IgD-negative memory B cell (primary cell): ENCODE results near the gene STAMBP. TPM values are rescaled to one million over a fixed set of nuclear protein-coding genes. Genes with fewer than 3 reads are reported as not detected.
"Not testable (repeated sequence)": the region's sequence is repeated elsewhere in the genome, so short reads cannot be mapped to it uniquely, and the experiment has no call there.

Experiments
- H3K27ac Mint-ChIP-seq, 3 donors: one replicate each; pipeline ENCODE4 v1.8.0; 2020 to 2022; ENCODE audit warnings: mild to moderate bottlenecking in 3 of 3, mixed read lengths in 3 of 3, moderate library complexity in 1 of 3
- H3K27me3 Mint-ChIP-seq: one replicate; pipeline ENCODE4 v1.8.0; 2021; ENCODE audit warnings: mixed read lengths
- H3K36me3 Mint-ChIP-seq: one replicate; pipeline ENCODE4 v1.8.0; 2020; ENCODE audit warnings: mild to moderate bottlenecking, mixed read lengths
- H3K4me1 Mint-ChIP-seq, 3 donors: one replicate each; pipeline ENCODE4 v1.8.0; 2020 to 2022; ENCODE audit warnings: mixed read lengths in 3 of 3, mild to moderate bottlenecking in 1 of 3
- H3K4me3 Mint-ChIP-seq, 4 donors: one replicate each; pipeline ENCODE4 v1.8.0; 2020 to 2022; ENCODE audit warnings: mild to moderate bottlenecking in 4 of 4, mixed read lengths in 4 of 4, moderate library complexity in 3 of 4
- H3K9me3 Mint-ChIP-seq, 3 donors: one replicate each; pipeline ENCODE4 v1.8.0; 2020 to 2021; ENCODE audit warnings: mixed read lengths in 3 of 3, mild to moderate bottlenecking in 1 of 3
- polyA plus RNA-seq: library from polyadenylated mRNA; unstranded; fragments of 300-500 nt; fragmentation: Illumina TruSeq; gene quantifications from one replicate; pipeline ENCODE4 v1.2.3, GENCODE V29; 2021

Gene STAMBP
- polyA plus RNA-seq, 1 donor from 2014 or later: 50.0 TPM

DNA sequence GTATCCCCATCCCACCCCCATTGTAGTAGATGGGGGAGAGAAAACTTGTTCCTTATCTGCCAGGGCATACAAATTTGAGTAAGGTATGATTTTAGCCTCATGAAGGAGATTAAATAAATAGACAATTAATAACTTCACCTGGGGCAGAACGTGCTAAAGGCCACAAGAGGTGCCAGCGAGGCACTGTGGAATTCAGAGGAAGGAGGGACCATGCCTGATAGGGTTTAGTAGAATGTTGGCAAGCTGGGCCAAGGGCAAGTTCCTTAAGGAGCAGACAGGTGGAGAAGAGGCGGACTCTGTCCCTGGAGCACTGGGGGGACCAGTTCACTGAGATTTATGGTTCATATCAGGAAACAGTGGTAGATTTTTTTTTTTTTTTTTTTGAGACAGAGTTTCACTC, 22.5 kb downstream of the STAMBP start:
- peaks cover 3 to 7% (median 6%) of the 10 kb centered on the region in 3 donors for H3K4me1 Mint-ChIP-seq
- H3K27ac Mint-ChIP-seq: no peak overlapping the region
- H3K27me3 Mint-ChIP-seq: no peaks in the 10 kb centered on the region
- peaks cover 22% of the 10 kb centered on the region for H3K36me3 Mint-ChIP-seq
- H3K9me3 Mint-ChIP-seq: peaks cover 0 to 2% (median 0%) of the 10 kb centered on the region in 3 donors
- no peak overlapping the region for H3K4me3 Mint-ChIP-seq

DNA sequence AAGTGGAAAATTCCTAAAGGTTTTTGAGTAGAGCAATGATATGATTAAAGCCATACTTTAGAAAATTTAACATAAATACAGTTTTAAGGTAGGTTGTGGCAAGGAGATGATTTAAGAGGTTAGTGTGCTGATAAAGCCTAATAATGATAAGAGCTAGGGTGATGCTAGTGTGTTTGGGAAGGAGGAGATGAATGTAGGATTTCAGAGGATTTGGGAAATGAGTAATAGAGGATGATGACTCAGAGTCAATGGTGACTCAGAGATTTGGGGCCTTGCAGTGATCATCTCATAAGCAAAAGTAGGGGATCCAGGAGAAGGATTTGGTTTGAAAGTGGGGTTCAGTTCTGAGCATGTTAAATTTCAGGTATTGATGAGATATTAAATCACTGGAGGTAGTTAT, 23.3 kb downstream of the STAMBP start:
- H3K36me3 Mint-ChIP-seq: peaks cover 22% of the 10 kb centered on the region
- no peak overlapping the region for H3K4me3 Mint-ChIP-seq
- H3K27ac Mint-ChIP-seq: no peak overlapping the region
- no peaks in the 10 kb centered on the region for H3K27me3 Mint-ChIP-seq
- peaks cover 0 to 2% (median 0%) of the 10 kb centered on the region in 3 donors for H3K9me3 Mint-ChIP-seq
- H3K4me1 Mint-ChIP-seq: peaks cover 9 to 15% (median 14%) of the 10 kb centered on the region in 3 donors

DNA sequence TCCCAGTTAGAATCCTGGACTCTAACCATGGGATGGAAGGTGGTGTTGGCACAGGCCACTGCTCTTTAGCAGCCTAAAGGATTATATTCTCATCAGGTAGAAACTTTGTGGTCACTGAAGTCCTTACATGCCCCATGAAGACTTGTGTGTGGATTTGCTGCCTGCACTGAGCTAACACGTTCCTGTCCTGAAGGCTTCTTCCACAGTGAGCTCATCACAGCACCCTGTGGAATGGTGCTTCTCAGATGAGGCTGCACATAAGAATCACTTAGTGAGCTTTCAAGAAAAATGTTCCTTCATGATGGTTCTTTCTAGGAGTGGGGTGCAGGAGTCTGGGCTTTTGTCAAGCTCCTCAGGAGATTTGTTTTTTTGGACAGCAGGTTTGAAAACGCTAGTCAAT, 26.8 kb downstream of the STAMBP start:
- H3K27me3 Mint-ChIP-seq: no peaks in the 10 kb centered on the region
- H3K4me1 Mint-ChIP-seq: peaks cover 9 to 19% (median 15%) of the 10 kb centered on the region in 3 donors
- H3K4me3 Mint-ChIP-seq: no peak overlapping the region
- peaks cover 0 to 2% (median 0%) of the 10 kb centered on the region in 3 donors for H3K9me3 Mint-ChIP-seq
- H3K27ac Mint-ChIP-seq: no peak overlapping the region
- peaks cover 20% of the 10 kb centered on the region for H3K36me3 Mint-ChIP-seq

DNA sequence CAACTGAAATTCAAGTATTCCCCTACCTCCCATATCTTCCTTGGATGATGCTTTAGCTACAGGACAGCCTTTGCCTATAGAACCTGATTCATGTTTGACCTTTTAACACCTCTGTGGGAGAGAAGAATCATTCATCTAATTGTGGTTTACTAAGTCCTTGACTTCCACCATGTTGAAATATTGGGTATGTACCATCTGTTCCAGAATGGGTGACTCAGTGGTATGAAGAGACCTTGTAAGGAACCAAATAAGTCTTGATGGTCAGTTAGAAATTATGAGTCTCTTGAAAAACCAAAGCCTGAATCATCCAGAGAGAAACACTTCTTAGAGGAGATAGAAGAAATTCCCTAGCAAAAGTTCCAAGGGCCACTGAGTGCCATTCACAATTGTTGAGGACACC, 27.5 kb downstream of the STAMBP start:
- Mint-ChIP-seq H3K4me1 (peaks cover 9 to 19% (median 15%) of the 10 kb centered on the region in 3 donors), H3K27me3 (no peaks in the 10 kb centered on the region), H3K36me3 (peaks cover 25% of the 10 kb centered on the region), H3K27ac (no peak overlapping the region), H3K9me3 (peaks cover 0 to 2% (median 0%) of the 10 kb centered on the region in 3 donors), H3K4me3 (no peak overlapping the region)

DNA sequence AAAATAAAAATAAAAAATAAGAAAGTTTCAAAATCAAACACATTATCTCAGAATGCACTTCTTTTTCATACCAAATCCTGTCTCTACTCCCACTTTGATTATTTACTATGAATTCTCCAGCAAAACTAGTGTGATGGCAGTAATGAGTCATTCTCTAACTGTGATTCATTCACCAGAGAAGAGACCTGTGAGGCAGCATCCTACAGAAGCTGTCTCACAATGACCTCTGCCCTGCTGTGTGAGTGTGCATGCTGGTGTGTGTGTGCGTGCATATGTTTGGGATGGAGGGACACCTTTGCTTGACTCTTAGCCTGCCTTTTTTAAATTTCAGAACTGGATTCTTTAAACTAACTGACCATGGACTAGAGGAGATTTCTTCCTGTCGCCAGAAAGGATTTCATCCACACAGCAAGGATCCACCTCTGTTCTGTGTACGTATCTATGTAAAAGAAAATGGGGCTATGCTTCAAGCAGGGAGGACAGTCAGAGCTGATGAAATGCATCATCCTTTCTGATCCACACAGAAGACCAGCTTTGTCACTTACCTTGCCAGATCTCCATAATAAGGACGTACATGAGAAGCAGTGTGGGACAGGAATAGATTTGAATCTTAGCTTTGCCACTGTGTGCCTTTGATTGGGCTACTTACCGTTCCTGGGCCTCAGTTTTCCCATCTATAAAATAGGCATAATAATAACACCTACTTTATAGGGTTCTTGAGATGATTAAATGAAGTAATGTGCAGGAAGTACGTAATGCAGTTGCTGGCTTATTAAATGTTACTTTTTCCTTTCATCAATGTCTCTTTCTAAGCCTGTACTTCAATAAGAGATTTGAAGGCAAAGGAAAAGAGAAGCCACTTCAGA, 31.2 kb downstream of the STAMBP start:
- H3K36me3 Mint-ChIP-seq: peaks cover 28% of the 10 kb centered on the region
- H3K9me3 Mint-ChIP-seq: peaks cover 0 to 2% (median 0%) of the 10 kb centered on the region in 3 donors
- H3K4me3 Mint-ChIP-seq: no peak overlapping the region

DNA sequence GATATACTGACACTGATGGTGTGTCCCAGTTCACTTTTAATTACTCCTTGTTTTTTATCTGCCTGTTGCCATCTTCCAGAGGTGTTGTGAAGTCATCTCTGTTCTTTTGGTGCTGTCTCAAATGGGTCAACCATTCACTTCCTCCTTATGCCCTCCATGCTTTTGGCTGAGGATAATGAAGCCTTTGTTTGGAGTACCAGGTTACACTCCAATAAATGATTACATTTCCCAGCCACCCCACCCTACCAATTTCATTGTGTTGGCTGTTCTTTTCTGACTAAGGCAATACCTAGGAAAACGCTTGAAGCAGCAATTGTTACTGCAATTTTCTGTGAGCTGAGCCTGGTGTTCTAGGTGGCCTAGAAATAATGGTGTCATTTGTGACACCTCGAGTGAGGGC, 34.2 kb downstream of the STAMBP start:
- H3K27ac Mint-ChIP-seq: no peak overlapping the region
- H3K4me1 Mint-ChIP-seq: no peaks in the 10 kb centered on the region
- H3K36me3 Mint-ChIP-seq: peaks cover 20% of the 10 kb centered on the region
- H3K4me3 Mint-ChIP-seq: no peak overlapping the region
- H3K9me3 Mint-ChIP-seq: no peaks in the 10 kb centered on the region
- H3K27me3 Mint-ChIP-seq: no peaks in the 10 kb centered on the region

More for the DNA sequence above, 31.2 kb downstream of the STAMBP start:
- H3K27ac Mint-ChIP-seq: no peak overlapping the region
- H3K27me3 Mint-ChIP-seq: no peaks in the 10 kb centered on the region
- peaks cover 9 to 19% (median 15%) of the 10 kb centered on the region in 3 donors for H3K4me1 Mint-ChIP-seq

DNA sequence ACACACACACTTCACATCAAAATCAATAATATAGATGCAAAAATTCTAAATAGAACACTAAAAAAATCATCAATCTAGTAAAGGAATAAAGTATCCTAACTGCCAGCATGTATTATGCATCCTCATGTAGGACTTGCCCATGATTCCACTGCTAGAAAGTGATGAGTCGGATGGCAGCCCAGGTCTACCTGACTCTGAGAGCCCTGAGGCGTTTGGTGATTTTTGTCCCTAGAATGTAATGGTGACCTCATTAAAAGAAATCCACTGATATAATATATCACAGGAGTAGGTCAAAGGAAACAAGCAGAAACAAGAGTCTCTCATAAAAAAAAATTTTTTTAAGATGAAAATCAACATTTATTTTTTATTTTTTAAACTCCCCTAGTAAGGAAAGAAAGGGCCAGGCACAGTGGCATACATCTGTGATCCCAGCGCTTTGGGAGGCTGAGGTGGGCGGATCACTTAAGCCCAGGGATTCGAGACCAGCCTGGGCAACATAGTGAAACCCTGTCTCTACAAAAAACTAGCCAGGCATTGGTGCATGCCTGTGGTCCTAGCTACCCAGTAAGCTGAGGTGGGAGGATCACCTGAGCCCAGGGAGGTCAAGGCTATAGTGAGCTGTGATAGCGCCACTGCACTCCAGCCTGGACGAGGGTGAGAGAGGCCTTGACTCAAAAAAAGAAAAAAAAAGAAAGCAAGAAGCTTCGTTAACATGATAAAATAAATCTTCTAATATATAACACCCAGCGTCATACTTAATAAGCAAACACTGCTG, 39.6 kb downstream of the STAMBP start:
- Mint-ChIP-seq H3K36me3 (peaks cover 11% of the 10 kb centered on the region), H3K27ac (no peak overlapping the region)

DNA sequence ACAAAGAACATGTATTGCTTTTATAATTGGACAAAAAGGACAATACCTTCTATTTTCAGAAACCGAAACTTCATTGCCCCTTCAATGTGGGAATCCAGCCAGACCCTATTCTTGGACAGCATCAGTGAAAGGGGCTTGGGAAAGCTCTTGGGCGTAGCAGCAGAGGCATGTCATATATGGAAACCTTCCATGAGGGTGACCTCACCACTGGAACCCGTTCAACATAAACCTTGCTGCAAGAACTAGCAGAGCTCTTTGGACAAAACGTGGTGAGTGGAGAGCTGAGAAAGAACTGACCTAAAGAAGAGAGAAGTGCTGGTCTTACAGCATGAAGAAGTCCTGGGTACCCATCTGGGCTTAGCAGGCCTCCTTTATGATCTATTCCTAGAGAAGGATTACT, 41.3 kb downstream of the STAMBP start:
- Mint-ChIP-seq H3K9me3 (no peaks in the 10 kb centered on the region), H3K36me3 (peaks cover 5% of the 10 kb centered on the region), H3K27ac (no peak overlapping the region), H3K4me1 (peaks cover 0 to 1% (median 0%) of the 10 kb centered on the region in 3 donors), H3K4me3 (no peak overlapping the region), H3K27me3 (no peaks in the 10 kb centered on the region)

More for the DNA sequence above, 39.6 kb downstream of the STAMBP start:
- Mint-ChIP-seq H3K27me3 (no peaks in the 10 kb centered on the region), H3K9me3 (no peaks in the 10 kb centered on the region), H3K4me3 (no peak overlapping the region), H3K4me1 (peaks cover 0 to 1% (median 0%) of the 10 kb centered on the region in 3 donors)

DNA sequence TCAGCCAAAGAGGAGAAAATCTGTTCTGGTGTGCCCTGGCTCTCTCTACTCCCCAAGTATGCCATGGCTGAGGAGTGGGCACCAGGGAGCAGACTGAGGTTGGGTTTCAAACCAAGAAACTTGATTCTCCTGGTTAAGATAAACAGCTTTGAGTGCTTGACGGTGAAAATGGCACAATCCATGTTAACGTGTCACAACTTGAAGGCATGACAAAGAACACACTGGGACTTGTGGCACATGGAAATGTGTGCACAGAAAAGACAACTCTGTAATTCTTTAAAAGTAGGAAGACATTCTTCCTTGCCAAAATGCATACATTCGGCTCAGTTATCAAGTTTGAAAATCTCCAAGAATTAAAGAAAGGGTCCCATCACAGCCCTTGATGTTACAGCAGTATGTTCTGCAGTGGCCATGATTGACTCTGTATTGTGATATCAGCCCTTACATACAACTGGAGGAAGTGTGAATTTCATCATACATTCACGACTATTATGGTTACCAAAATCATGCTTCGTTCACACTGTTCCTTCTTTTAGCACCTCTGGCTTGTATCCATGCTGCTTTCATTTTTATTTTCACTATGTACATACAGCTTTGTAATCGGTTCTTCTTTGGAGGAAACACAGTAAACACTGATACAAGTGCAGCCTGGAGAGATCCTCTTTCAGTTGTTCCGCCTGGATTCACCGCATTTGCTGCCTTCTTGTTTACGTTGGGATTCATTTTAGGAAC, 48.5 kb downstream of the STAMBP start:
- H3K4me1 Mint-ChIP-seq: peaks cover 0 to 5% (median 2%) of the 10 kb centered on the region in 3 donors
- H3K4me3 Mint-ChIP-seq: no peak overlapping the region
- H3K9me3 Mint-ChIP-seq: no peaks in the 10 kb centered on the region
- peaks cover 1% of the 10 kb centered on the region for H3K27me3 Mint-ChIP-seq
- H3K36me3 Mint-ChIP-seq: no peaks in the 10 kb centered on the region
- no peak overlapping the region for H3K27ac Mint-ChIP-seq

DNA sequence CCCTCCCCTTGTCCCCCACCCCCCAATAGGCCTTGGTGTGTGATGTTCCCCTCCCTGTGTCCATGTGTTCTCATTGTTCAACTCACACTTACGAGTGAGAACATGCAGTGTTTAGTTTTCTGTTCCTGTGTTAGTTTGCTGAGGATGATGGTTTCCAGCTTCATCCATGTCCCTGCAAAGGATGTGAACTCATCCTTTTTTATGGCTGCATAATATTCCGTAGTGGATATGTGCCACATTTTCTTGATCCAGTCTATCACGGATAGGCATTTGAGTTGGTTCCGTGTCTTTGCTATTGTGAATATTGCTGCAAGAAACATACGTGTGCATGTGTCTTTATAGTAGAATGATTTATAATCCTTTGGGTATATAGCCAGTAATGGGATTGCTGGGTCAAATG, 49.2 kb downstream of the STAMBP start:
- H3K36me3 Mint-ChIP-seq, H3K27ac Mint-ChIP-seq, H3K27me3 Mint-ChIP-seq, H3K4me3 Mint-ChIP-seq, H3K9me3 Mint-ChIP-seq, H3K4me1 Mint-ChIP-seq: not testable (repeated sequence)

DNA sequence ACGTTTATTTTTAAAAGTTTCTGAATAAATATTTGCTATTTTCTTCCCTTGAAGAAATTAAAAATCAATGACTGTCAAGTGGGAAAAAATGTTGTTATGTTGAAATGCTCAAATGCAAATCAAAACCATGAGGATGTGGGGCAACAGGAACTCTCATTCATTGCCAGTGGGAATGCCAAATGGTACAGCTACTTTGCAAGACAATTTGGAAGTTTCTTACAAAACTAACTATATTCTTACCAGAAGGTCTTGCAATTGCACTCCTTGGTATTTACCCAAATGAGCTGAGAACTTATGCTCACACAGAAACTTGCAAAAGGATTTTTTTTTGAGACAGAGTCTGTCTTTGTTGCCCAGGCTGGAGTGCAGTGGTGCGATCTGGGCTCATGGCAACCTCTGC, 56.6 kb downstream of the STAMBP start:
- Mint-ChIP-seq H3K9me3 (no peaks in the 10 kb centered on the region), H3K27me3 (peaks cover 15% of the 10 kb centered on the region), H3K4me3 (no peak overlapping the region), H3K4me1 (no peaks in the 10 kb centered on the region), H3K27ac (no peak overlapping the region), H3K36me3 (no peaks in the 10 kb centered on the region)

DNA sequence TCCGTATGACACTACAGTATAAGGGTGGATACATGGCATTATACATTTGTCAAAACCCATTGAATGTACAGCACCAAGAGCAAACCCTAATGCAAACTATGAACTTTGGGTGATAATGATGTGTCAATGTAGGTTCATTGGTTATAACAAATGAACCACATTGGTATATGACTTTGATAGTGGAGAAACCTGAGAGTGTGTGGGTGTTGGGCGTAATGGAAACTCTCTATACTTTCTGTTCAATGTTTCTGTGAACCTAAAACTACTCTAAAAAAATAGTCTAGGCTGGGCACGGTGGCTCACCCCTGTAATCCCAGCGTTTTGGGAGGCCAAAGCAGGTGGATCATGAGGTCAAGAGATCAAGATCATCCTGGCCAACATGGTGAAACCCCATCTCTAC, 57.6 kb downstream of the STAMBP start:
- no peaks in the 10 kb centered on the region for H3K36me3 Mint-ChIP-seq

DNA sequence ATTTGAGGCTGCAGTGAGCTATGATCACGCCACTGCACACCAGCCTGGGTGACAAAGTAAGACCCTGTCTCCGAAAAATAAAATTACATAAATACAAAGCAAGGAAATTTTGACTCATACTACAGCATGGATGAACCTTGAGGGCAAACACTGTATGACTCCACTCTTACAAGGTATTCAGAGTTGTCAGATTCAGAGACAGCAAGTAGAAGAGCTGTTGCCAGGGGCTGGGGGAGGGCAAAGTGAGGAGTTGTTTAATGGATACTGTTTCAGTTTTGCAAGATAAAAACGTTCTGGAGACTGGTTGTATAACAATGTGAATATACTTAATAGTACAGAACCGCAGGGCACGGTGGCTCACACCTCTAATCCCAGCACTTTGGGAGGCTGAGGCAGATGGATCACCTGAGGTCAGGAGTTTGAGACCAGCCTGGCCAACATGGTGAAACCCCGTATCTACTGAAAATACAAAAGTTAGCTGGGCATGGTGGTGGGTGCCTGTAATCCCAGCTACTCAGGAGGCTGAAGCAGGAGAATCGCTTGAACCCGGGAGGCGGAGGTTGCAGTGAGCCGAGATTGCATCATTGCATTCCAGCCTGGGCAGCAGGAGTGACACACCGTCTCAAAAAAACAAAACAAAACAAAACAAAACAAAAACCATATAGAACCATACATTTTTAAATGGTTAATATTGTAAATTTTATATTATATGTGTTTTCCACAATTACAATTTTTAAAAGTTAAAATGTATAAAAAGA, 59.0 kb downstream of the STAMBP start:
- not testable (repeated sequence) for H3K27ac Mint-ChIP-seq, H3K36me3 Mint-ChIP-seq, H3K9me3 Mint-ChIP-seq, H3K4me1 Mint-ChIP-seq, H3K4me3 Mint-ChIP-seq
- peaks cover 17% of the 10 kb centered on the region for H3K27me3 Mint-ChIP-seq

More for the DNA sequence above, 57.6 kb downstream of the STAMBP start:
- Mint-ChIP-seq H3K9me3 (no peaks in the 10 kb centered on the region), H3K27ac (no peak overlapping the region), H3K4me3 (no peak overlapping the region), H3K27me3 (peaks cover 15% of the 10 kb centered on the region), H3K4me1 (no peaks in the 10 kb centered on the region)

DNA sequence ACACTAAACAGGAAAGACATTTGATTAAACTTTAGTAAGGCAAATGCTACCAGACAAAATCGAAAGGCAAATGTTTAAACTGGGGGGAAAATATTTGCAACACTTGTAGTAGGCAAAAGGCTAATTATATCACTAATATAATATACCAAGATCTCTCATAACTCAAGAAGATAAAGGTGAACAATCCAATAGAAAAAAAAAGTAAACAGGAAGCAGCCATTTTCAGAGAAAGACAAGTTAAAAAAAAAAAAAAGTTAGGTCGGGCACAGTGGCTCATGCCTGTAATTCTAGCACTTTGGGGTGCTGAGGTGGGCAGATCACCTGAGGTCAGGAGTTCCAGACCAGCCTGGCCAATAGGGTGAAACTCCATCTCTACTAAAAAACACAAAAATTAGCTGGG, 59.6 kb downstream of the STAMBP start:
- Mint-ChIP-seq H3K4me3 (no peak overlapping the region), H3K27ac (no peak overlapping the region), H3K36me3 (no peaks in the 10 kb centered on the region), H3K4me1 (no peaks in the 10 kb centered on the region), H3K9me3 (no peaks in the 10 kb centered on the region), H3K27me3 (peaks cover 14% of the 10 kb centered on the region)
